GM19351 (cell line): ENCODE data around the gene ZNF282.
A peak's percentile ranks its signal among the peaks of the same experiment; 100 is the strongest.

Experiments
- ATAC-seq: cut with Tn5 transposase; IDR thresholded peaks from one replicate; pipeline ENCODE4 v1.9.1; 2021; ENCODE audit warnings: mild to moderate bottlenecking, moderate library complexity; ENCODE audit not compliant: unreplicated experiment

ZNF282 gene

DNA sequence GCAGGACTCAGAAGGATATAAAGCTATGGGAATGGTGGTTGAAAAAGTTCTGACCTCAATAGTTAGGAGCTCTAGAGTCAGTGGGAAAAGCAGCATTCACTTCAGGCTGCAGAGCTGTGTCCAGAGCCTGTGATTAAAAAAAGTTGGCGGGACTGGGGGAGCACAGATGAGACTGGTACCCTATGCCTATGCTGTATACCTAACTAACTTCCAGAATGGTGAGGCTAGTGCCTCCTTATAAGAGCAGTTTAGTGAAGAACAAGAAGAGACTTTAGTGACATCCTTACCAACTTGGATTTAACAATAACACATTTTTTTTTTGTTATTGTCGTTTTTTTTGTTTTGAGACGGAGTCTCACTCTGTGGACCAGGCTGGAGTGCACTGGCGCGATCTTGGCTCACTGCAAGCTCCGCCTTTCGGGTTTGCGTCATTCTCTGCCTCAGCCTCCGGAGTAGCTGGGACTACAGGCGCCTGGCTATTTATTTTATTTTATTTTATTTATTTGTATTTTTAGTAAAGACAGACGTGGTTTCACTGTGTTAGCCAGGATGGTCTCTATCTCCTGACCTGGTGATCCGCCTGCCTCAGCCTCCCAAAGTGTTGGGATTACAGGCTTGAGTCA is 6.6 kb upstream of the ZNF282 start:
- ATAC-seq, result no peak

DNA sequence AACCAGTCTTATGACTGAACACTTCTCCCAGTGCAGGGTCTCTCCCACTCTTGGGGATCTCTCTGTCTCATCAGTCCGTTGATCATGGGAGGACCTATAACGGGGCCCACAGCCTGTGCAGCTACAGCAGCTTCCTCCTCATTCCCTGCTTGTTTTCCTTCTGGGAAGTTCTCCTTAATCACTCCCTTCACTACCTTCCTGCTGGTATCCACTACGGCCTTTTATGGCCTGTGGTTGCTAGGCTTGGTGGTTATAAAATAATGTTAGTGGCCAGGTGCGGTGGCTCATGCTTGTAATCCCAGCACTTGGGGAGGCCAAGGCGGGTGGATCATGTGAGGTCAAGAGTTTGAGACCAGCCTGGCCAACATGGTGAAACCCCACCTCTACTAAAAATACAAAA is 3.5 kb upstream of the ZNF282 start:
- no peak for ATAC-seq

DNA sequence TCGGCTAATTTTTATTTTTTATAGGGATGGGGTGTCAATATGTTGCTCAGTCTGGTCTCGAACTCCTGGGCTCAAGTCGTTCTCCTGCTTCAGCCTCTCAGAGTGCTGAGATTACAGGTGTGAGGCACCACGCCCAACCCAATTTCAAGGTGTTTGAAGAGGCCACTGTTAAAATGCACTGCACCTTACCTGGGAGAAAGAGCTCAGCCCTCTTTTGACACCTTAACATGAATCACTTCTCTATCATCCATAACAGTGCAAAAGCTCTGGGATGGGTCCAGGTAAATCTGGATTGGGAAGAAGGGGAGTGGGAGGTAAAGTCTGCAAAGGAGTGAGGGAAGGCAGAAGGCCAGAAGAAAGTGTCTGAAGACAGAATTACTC is 557 bp upstream of the ZNF282 start:
- ATAC-seq, result no peak

DNA sequence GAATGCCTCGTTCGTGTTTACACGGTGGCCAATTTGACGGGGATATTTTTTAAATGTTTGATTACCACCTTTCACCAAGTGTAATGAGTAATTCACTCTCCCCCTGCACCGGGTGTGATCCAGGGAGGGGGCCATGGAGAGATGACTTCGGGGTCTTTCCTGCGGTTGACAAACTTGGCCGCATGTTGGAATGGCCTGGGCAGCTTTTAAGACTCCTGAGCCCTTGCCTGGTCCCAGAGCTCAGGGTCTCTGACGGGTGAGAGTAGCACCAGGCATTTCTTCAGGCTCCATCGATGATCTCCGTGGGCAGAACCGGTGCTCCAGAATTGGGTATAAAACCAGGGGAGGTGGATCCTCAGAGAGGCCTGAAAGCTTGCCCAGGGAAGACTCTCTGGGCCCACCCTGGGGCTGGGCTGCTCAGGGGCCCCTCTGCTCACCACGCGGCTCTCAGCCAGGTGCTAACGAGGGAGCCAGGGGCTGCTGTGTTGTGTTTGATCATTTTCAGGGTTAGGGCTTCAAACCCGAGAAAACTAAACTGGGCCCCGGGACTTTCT is 882 bp downstream of the ZNF282 start:
- ATAC-seq, result no peak

DNA sequence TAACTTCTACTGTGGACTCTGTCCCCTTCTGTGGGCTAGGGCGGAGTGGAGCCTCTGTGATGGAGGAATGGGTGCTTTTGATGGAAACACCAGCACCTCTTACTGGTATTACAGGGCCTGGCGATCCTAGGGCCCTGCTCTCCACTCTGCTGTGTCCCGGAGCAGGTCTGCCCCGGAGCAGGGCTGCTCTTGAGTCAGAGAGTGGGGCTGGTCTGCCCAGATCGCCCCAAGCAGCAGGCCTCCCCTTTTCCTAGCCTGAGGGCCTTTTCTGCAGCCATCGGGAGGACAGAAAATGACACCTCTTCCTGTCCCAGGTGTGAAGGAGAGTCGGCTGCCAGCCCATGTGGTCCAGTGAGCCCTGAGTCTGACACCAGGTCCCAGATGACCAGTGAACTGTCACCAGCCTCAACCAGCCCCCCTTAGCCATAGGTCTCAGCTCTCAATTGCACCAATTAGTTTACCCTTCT is 1.4 kb downstream of the ZNF282 start:
- ATAC-seq, result no peak

DNA sequence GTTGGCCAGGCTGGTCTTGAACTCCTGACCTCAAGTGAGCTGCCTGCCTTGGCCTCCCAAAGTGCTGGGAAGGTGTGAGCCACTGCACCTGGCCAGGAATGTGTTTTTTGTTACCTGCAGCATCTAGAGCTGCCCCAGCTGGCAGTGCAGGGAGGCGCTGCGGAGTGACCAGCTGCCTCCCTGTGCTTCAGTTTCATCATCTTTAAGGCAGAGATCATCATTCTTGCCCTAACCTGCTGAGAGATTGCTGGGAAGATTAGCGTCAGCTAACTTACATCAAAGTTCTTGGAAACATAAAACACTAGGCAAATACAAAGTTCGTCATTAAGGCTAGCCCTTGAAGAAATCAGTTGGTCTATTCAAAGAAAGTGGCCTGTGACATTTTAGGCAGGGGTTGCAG is 2.3 kb downstream of the ZNF282 start:
- no peak for ATAC-seq

DNA sequence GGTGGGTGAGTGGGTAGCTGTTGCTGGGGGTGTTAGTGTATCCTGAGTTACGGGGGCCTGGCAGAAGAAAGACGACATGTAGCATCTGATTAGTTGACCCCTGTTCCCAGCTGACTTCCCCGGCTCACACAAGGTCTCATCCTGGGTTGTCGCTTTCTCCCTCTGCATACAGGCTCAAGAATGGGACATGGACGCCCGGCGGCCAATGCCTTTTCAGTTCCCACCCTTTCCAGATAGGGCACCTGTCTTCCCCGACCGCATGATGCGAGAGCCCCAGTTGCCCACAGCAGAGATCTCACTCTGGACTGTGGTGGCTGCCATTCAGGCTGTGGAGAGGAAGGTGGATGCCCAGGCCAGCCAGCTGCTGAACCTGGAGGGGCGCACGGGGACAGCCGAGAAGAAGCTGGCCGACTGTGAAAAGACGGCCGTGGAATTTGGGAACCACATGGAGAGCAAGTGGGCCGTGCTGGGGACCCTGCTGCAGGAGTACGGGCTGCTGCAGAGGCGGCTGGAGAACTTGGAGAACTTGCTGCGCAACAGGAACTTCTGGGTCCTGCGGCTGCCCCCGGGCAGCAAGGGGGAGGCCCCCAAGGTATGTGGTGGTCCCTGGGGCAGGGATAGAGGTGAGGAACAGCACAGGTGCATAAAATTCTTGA is 2.9 kb downstream of the ZNF282 start:
- no peak for ATAC-seq

DNA sequence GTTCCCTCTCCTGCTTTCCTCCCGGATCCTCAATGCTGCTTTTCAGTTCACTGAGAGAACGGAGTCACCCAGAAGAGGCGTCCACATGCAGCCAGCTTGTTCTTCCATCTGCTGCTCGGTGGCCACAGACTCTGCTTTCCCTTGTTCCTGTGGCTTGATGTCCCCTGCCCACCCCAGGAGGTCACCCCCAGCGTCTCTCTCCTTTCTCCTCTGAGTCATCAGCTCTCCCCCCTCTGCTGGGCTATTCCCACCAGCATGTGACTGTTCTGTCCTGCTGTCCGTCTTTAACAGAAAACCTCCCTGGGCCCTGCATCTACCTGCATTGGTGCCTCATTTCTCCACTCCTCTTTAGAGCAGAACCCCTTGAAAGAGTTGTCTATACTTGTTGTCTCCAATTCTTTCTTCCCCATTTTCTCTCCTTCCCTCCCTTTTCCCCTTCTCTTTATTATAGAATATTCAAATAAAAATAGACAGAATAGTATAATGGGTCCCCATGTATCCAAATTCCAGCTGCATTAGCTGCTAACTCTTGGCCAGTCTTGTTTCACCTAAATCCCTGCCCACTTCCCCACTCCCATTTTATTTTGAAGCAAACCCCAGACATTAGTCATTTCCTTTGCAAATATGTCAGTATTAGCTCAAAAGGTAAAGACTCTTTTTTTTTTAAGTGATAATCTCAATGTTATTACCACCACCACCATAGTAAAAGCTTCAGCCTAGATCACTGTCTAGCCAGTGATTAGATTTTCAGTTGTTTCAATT is 4.1 kb downstream of the ZNF282 start:
- no peak for ATAC-seq

DNA sequence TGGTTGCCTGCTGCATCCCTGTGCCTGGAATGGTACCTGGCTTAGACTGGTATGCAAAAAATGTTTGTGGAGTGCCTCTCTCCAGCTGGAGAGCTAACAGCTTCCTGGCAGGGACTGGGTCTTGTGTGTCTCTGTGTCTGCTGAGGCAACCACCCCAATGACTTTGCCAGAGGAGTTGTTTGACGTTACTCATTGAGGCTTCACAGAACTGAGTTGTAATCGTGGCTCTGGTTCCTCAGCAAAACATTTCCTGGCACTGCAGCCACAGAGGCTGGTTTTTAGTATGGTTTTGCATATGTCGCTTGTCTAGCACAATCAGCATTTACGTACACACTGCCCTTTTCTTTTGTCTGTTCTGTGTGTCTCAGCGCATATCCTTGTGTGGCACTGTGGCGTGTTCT is 7.5 kb downstream of the ZNF282 start:
- ATAC-seq, result no peak

DNA sequence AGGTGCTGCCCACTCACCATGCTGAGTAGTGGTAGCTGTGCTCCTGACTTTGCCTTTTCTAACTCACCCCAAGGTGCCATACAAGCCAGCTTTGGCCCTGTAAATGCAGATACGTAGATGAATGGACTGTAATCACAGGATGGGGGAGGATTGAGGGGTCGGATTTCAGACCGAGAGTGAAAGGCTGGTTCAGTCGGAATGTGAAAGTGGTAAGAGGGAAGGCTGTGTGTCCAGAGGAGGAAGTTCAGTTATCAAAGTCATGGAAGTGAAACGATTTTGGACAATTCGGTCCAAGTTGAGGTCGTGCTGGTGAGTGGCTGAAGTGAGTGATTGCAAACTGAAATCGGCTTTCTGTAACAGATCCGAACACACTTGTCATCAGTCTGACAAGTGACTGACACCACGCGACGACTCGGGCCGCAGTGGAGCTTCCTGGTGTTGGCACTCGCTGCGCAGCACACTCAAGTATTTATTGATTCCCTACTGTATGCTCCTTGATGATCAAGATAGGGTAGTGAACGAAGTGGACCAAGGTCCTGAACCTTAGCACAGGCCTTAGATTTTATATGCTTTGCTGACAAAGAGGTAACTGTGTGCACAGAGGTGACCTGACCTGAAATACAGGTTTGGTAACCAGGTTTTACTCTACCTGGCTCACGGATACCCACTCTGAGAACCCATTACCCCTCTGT is 10.5 kb downstream of the ZNF282 start:
- no peak for ATAC-seq

DNA sequence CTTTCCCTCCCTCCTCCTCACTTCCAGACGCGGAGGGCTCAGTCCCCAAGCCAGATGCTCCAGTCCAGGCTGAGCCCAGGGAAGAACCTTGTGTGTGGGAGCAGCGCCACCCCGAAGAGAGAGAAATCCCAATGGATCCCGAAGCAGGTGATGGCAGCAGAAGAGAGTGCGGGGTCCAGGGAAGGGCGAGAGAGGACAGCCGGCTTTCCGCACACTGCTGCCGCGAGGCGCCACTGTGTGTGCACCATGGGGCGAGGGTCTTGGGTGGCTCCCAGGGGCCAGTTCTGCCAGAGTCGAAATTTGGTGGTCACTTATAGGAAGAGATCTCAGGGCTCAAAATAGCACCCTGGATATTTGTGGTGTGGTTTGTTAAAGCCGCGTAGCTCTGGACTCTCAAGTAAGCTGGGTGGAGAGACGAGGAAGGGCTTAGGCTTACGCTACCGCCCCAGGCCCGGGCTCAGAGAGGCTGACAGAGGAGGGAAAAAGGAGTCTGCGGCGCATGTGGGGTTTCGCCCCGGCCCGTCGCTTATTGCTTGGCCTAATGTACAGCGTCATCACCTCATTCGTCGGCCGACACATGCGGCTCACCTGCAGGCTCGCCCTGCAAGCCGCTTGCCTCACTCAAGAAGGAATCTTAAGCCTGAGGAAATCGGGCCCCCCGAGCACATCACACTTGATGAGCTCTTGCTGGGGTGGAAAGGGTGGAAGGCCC is 12.1 kb downstream of the ZNF282 start:
- no peak for ATAC-seq

DNA sequence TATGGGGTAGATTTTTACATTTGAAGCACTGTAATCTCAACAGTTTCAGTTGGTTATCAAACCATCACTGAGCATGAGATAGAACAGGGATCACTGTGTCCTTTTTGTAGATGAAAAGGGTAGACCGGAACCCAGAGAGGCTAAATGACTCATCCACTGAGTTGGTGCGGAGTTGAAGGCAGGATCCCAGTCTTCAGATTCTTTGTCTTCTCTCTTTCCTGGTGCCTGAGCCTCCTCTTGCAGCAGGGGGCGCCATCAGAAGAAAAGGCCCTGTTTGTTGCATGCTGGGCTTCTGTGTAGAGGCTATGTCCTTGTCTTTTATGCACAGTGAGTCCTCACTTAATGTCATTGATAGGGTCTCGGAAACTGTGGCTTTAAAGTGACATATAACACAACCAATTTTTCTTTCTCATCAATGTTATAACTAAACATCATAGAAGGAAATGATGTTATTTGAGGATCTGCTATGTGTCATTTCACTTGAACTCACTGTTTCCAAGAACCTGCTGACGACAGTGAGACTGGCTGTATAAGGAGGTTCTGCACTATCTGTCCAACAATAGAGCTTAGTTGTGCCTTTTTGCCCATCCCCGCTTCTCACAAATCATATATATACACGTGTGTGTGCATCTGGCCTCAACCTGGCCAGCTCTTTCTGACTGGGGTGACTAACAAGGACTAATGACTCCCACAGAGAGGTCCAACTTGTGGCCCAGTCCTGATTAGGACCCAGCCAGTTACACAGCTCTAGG is 14.3 kb downstream of the ZNF282 start:
- peak; percentile 87 for ATAC-seq

DNA sequence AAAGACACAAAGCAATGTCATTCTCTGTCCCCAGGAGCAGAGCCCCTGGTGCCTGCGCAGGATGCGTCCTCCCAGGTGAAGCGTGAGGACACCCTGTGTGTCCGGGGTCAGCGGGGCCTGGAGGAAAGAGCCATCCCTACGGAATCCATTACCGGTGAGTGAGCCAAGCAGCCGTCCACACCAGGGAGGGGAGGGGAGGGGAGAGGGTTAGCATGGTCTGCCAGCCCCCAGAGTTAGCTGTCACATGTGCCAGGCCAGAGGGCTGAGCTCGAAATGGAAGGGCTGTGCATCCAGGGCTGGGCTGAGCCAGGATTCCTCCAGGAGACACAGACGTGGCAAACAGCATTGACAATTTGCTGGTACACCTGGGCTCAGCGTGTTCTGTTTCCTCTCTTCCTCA is 15.2 kb downstream of the ZNF282 start:
- no peak for ATAC-seq

DNA sequence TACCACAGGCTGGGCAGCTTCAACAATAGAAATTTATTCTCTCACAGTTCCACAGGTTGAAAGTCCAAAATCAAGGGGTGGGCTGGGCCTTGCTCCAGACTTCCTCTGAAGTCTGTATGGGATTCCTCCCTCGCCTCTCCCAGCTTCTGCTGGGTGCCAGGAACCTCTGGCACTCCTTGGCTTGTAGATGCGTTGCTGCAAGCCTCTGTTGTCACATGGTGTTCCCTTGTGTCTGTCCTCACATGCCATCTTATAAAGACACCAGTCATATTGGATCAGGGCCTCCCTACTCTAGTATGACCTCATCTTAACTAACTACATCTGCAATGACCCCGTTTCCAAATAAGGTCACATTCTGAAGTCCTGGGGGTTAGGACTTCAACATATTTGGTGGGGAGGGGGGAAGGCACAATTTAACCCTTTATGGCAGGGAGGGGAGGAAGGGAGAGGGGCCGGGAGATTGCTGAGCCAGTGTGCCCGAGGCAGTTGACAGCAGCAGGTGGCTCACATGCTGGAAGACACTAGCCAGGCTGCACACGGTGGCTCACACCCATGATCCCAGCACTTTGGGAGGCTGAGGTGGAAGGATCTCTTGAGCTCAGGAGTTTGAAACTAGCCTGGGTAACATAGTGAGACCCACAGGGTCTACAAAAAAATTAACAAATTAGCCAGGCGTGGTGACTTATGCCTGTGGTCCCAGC is 18.8 kb downstream of the ZNF282 start:
- ATAC-seq, result no peak

DNA sequence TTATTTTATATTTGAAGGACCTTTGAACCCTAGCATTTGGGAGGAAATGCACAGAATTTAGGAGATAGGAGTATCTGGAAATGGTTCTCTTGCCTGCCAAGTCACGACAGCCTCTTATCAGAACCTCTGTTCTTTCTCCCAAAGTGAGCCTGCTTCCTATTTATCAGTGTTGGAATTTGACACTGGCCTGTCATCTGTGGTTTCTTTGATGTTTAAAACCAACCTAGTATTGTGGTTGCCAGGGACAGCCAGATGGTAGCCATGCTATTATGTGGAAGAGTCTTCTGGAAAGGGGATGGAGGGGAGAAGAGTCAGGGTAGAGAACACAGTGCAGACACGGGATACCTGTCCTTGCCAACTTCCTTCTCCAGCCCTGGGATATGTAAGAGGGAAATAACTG is 21.1 kb downstream of the ZNF282 start:
- ATAC-seq, result no peak

DNA sequence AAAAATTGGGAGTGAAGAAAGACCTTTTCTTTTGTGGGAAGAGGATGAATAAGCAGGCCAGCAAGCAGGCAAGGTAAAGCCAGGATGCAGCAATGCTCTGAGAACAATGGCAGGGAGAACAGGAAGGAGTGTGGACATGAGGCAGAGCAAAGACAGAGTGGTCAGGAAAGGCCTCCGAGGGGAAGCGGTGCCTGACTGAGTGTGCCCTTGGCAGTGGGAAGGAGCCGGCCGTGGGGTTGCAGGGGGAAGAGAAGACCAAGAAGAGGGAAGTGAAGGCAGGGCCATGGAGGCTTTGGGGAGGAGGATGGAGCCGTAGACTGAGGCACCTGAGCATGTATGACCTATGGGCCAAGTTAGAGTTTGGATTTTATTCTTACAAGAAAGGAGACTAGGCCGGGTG is 22.2 kb downstream of the ZNF282 start:
- no peak for ATAC-seq

DNA sequence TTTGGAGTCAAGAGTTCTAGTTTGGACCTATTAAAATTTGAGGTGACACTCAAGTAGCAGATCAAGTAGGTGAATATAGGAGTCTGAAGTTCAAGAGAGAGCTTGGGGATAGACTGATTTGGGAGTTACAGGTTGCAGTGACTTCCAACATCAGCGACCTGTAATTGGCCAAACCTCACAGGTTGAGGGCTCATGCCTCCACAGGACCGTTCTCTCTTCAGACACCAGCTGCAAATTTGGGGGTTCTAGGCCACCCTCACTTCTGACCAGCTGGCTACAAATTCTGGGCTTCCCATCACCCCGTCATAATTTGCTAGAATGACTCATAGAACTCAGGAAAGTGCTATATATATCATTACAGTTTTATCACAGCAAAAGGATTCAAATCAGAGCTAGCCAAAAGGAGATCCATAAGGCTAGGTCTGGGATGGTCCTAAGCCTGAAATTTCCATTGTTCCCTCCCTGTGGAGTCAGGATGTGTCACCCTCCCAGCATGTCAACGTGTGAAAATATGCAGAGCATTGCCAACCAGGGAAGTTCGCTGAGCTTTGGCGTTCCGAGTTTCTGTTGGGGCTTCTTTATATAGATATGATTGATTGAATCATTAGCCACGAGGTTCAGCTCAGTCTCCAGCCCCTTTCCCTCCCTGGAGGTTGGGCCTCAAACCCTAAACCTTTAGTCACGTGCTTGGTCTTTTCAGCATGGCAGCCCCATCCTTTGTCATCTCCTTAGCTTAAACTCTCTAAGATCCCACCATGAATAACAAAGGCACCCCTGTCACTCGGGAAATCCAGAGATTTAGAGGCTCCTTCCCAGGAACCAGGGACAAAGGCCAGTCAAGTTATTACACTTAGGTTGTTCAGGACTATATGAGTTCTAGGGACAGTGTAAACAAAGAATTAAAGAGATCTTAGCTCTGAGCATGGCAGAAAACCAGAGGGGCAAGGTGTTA is 23.4 kb downstream of the ZNF282 start:
- no peak for ATAC-seq

DNA sequence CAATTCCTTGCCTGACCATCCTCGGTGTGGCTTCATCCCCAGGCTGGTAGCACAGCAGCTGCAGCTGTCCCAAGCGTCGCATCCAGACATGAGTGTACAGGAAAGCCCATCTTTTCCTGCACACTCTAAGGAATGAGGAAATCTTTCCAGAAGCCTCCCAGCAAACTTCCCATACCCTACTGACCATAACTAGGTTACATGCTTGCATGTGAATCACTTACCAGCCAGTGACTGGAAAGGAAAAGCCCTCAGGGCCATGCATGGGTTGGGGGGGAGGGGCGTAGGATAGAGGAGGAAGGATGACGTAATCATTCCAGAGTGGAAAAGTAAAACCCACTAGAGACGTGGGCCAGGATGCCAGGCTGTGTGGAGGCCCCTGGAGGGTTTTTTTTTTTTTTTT is 25.2 kb downstream of the ZNF282 start:
- ATAC-seq, result no peak
